HG03354 (cell line): ENCODE measurements around the gene ADGRV1.
"Not testable (repeated sequence)": the region's sequence is repeated elsewhere in the genome, so short reads cannot be mapped to it uniquely, and the experiment has no call there.

Experiments
- ATAC-seq: cut with Tn5 transposase; IDR thresholded peaks from one replicate; pipeline ENCODE4 v1.9.1; 2021; ENCODE audit warnings: mild to moderate bottlenecking; ENCODE audit not compliant: unreplicated experiment, poor library complexity, severe bottlenecking

ADGRV1 gene

GRCh38 chr5:90796919-90797318 is 238.3 kb downstream of the ADGRV1 start:
- ATAC-seq = not testable (repeated sequence)

- not testable (repeated sequence) for ATAC-seq
Observed at GRCh38 chr5:90800082-90800481, 241.5 kb downstream of the ADGRV1 start.

GRCh38 chr5:90800515-90800914 is 241.9 kb downstream of the ADGRV1 start:
- ATAC-seq = not testable (repeated sequence)

- ATAC-seq = peak; percentile 93
Observed at GRCh38 chr5:90802474-90803317, 244.1 kb downstream of the ADGRV1 start.

GRCh38 chr5:90803381-90803780 is 244.8 kb downstream of the ADGRV1 start:
- no peak for ATAC-seq

GRCh38 chr5:90803876-90804275 is 245.3 kb downstream of the ADGRV1 start:
- ATAC-seq = no peak

GRCh38 chr5:90807496-90807895 is 248.9 kb downstream of the ADGRV1 start:
- no peak for ATAC-seq

- no peak for ATAC-seq
Observed at GRCh38 chr5:90809311-90810056, 250.9 kb downstream of the ADGRV1 start.

- no peak for ATAC-seq
Observed at GRCh38 chr5:90810211-90810610, 251.6 kb downstream of the ADGRV1 start.

GRCh38 chr5:90813392-90813791 is 254.8 kb downstream of the ADGRV1 start:
- ATAC-seq = no peak

GRCh38 chr5:90822062-90822461 is 263.5 kb downstream of the ADGRV1 start:
- ATAC-seq = not testable (repeated sequence)

- no peak for ATAC-seq
Observed at GRCh38 chr5:90824436-90824835, 265.8 kb downstream of the ADGRV1 start.

- ATAC-seq = no peak
Observed at GRCh38 chr5:90830058-90830457, 271.5 kb downstream of the ADGRV1 start.

- no peak for ATAC-seq
Observed at GRCh38 chr5:90833753-90834152, 275.2 kb downstream of the ADGRV1 start.

GRCh38 chr5:90834711-90835110 is 276.1 kb downstream of the ADGRV1 start:
- no peak for ATAC-seq

- ATAC-seq = no peak
Observed at GRCh38 chr5:90843443-90843842, 284.8 kb downstream of the ADGRV1 start.

GRCh38 chr5:90844931-90845330 is 286.3 kb downstream of the ADGRV1 start:
- ATAC-seq = no peak

GRCh38 chr5:90845723-90846554 is 287.3 kb downstream of the ADGRV1 start:
- ATAC-seq = no peak

- ATAC-seq = not testable (repeated sequence)
Observed at GRCh38 chr5:90847606-90848005, 289.0 kb downstream of the ADGRV1 start.

GRCh38 chr5:90849939-90850338 is 291.3 kb downstream of the ADGRV1 start:
- no peak for ATAC-seq
